HPDE6-E6E7 (cell line): ENCODE data around the gene S100A3.
"Not testable (repeated sequence)": the region's sequence is repeated elsewhere in the genome, so short reads cannot be mapped to it uniquely, and the experiment has no call there.

Source experiments
- DNase-seq: peaks from one replicate; pipeline ENCODE4 v3.0.0; 2011; ENCODE audit warnings: missing footprints; ENCODE audit errors: extremely low spot score

The S100A3 gene

GRCh38 chr1:153534925-153535241, 14.2 kb downstream of the S100A3 start:
- no peak for DNase-seq

GRCh38 chr1:153534226-153534924, 14.7 kb downstream of the S100A3 start:
- no peak for DNase-seq

- peak; percentile 84 for DNase-seq
Measured at GRCh38 chr1:153533689-153534201, 15.3 kb downstream of the S100A3 start.

GRCh38 chr1:153532769-153533599, 16.1 kb downstream of the S100A3 start:
- DNase-seq: no peak

GRCh38 chr1:153532181-153532580, 16.9 kb downstream of the S100A3 start:
- no peak for DNase-seq

- DNase-seq: no peak
Measured at GRCh38 chr1:153531638-153532037, 17.4 kb downstream of the S100A3 start.

- no peak for DNase-seq
Measured at GRCh38 chr1:153527683-153528040, 21.4 kb downstream of the S100A3 start.

- DNase-seq: peak; percentile 81
Measured at GRCh38 chr1:153527023-153527682, 21.9 kb downstream of the S100A3 start.

- DNase-seq: no peak
Measured at GRCh38 chr1:153526132-153526543, 22.9 kb downstream of the S100A3 start.

GRCh38 chr1:153525088-153525728, 23.9 kb downstream of the S100A3 start:
- no peak for DNase-seq

GRCh38 chr1:153522353-153523048, 26.6 kb downstream of the S100A3 start:
- not testable (repeated sequence) for DNase-seq

- DNase-seq: not testable (repeated sequence)
Measured at GRCh38 chr1:153521808-153522207, 27.2 kb downstream of the S100A3 start.

GRCh38 chr1:153520818-153521476, 28.1 kb downstream of the S100A3 start:
- DNase-seq: no peak

- DNase-seq: not testable (repeated sequence)
Measured at GRCh38 chr1:153520137-153520691, 28.8 kb downstream of the S100A3 start.

GRCh38 chr1:153519242-153519641, 29.8 kb downstream of the S100A3 start:
- DNase-seq: no peak

GRCh38 chr1:153515504-153516394, 33.3 kb downstream of the S100A3 start:
- peak; percentile 82 for DNase-seq

GRCh38 chr1:153513666-153514065, 35.4 kb downstream of the S100A3 start:
- no peak for DNase-seq

GRCh38 chr1:153513023-153513422, 36.0 kb downstream of the S100A3 start:
- DNase-seq: no peak

GRCh38 chr1:153510984-153511410, 38.1 kb downstream of the S100A3 start:
- no peak for DNase-seq
